ENCODE measurements around the gene ATP6V1G2.

ATP6V1G2 gene

GRCh38 chr6:31579546-31580437 is 33.4 kb upstream of the ATP6V1G2 start:
- no peak for DNase-seq
- Histone ChIP-seq H3K4me1 (peaks cover 6% of the 10 kb centered on the region; the same call in 1 of the 2 replicates), H3K4me3 (ENCODE audit: low read depth, low read length) (no peak overlapping the region), H3K36me3 (no peaks in the 10 kb centered on the region), H3K27me3 (no peaks in the 10 kb centered on the region), H3K9me3 (no peaks in the 10 kb centered on the region)
- TF ChIP-seq, protein P1, sequence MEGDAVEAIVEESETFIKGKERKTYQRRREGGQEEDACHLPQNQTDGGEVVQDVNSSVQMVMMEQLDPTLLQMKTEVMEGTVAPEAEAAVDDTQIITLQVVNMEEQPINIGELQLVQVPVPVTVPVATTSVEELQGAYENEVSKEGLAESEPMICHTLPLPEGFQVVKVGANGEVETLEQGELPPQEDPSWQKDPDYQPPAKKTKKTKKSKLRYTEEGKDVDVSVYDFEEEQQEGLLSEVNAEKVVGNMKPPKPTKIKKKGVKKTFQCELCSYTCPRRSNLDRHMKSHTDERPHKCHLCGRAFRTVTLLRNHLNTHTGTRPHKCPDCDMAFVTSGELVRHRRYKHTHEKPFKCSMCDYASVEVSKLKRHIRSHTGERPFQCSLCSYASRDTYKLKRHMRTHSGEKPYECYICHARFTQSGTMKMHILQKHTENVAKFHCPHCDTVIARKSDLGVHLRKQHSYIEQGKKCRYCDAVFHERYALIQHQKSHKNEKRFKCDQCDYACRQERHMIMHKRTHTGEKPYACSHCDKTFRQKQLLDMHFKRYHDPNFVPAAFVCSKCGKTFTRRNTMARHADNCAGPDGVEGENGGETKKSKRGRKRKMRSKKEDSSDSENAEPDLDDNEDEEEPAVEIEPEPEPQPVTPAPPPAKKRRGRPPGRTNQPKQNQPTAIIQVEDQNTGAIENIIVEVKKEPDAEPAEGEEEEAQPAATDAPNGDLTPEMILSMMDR (IDR thresholded peaks at IDR 0.05; ENCODE audit: low read depth, low read length): no peak

DNA sequence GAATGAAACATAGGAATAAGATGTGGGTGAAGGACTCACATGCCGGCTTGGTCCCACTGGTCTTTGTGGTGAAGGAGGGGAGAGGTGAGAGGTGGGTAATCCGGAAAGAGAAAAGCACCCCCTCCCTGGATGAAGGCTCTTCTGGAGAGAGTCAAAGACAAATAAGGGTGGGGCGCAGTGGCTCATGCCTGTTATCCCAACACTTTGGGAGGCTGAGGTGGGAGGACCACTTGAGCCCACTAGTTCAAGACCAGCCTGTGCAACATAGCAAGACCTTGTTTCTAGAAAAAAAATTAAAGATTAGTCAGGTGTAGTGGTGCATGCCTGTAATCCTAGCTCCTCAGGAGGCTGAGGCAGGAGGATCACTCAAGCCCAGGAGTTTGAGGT is 32.7 kb upstream of the ATP6V1G2 start:
- Histone ChIP-seq H3K4me1 (peaks cover 6% of the 10 kb centered on the region; the same call in 1 of the 2 replicates), H3K27me3 (no peaks in the 10 kb centered on the region), H3K4me3 (ENCODE audit: low read depth, low read length) (no peak overlapping the region), H3K36me3 (no peaks in the 10 kb centered on the region), H3K9me3 (no peaks in the 10 kb centered on the region)
- TF ChIP-seq, protein P1 (IDR thresholded peaks at IDR 0.05; ENCODE audit: low read depth, low read length): no peak
- DNase-seq: no peak

DNA sequence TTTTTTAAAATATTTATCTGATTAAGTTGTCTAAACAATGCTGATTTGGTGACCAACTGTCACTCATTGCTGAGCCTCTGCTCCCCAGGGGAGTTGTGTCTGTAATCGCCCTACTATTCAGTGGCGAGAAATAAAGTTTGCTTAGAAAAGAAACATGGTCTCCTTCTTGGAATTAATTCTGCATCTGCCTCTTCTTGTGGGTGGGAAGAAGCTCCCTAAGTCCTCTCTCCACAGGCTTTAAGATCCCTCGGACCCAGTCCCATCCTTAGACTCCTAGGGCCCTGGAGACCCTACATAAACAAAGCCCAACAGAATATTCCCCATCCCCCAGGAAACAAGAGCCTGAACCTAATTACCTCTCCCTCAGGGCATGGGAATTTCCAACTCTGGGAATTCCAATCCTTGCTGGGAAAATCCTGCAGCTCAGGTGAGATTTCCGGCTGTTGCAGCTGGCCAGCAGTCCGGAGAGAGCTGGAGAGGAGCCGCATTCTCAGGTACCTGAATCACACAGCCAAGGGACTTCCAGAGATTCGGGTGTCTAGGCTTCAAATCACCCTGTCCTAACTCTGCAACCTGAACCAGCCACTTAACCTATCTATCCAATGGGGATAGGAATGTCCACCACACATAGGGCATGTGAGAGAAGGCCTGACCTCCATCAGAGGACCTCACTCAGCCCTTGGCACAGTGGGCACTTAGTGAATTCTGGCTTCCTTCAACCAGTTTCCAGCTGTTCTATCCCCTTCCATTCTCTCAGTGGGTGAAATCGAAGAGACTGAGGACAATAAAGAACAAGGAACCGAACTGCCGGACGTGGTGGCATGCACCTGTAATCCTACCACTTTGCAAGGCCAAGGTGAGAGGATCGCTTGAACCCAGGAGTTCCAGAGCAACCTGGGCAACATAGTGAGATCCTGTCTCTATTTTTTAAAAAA is 32.0 kb upstream of the ATP6V1G2 start:
- DNase-seq: no peak
- peaks cover 6% of the 10 kb centered on the region; the same call in 1 of the 2 replicates for H3K4me1 ChIP-seq
- H3K9me3 ChIP-seq: no peaks in the 10 kb centered on the region
- H3K36me3 ChIP-seq: no peaks in the 10 kb centered on the region
- no peak overlapping the region for H3K4me3 ChIP-seq (ENCODE audit: low read depth, low read length)
- no peaks in the 10 kb centered on the region for H3K27me3 ChIP-seq
- TF ChIP-seq, protein P1 (IDR thresholded peaks at IDR 0.05; ENCODE audit: low read depth, low read length): no peak

DNA sequence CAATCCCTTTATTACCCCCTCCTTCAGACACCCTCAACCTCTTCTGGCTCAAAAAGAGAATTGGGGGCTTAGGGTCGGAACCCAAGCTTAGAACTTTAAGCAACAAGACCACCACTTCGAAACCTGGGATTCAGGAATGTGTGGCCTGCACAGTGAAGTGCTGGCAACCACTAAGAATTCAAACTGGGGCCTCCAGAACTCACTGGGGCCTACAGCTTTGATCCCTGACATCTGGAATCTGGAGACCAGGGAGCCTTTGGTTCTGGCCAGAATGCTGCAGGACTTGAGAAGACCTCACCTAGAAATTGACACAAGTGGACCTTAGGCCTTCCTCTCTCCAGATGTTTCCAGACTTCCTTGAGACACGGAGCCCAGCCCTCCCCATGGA is 31.2 kb upstream of the ATP6V1G2 start:
- Histone ChIP-seq H3K36me3 (no peaks in the 10 kb centered on the region), H3K4me1 (peaks cover 6% of the 10 kb centered on the region; the same call in 1 of the 2 replicates), H3K9me3 (no peaks in the 10 kb centered on the region), H3K27me3 (no peaks in the 10 kb centered on the region), H3K4me3 (ENCODE audit: low read depth, low read length) (no peak overlapping the region)
- DNase-seq: no peak
- TF ChIP-seq, protein P1 (IDR thresholded peaks at IDR 0.05; ENCODE audit: low read depth, low read length): no peak

DNA sequence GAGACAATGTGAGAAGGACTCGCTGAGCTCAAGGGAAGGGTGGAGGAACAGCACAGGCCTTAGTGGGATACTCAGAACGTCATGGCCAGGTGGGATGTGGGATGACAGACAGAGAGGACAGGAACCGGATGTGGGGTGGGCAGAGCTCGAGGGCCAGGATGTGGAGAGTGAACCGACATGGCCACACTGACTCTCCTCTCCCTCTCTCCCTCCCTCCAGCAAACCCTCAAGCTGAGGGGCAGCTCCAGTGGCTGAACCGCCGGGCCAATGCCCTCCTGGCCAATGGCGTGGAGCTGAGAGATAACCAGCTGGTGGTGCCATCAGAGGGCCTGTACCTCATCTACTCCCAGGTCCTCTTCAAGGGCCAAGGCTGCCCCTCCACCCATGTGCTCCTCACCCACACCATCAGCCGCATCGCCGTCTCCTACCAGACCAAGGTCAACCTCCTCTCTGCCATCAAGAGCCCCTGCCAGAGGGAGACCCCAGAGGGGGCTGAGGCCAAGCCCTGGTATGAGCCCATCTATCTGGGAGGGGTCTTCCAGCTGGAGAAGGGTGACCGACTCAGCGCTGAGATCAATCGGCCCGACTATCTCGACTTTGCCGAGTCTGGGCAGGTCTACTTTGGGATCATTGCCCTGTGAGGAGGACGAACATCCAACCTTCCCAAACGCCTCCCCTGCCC is 30.6 kb upstream of the ATP6V1G2 start:
- TF ChIP-seq, protein P1 (IDR thresholded peaks at IDR 0.05; ENCODE audit: low read depth, low read length): no peak
- H3K27me3 ChIP-seq: no peaks in the 10 kb centered on the region
- H3K4me3 ChIP-seq (ENCODE audit: low read depth, low read length): no peak overlapping the region
- no peaks in the 10 kb centered on the region for H3K9me3 ChIP-seq
- DNase-seq: no peak
- H3K4me1 ChIP-seq: peaks cover 6% of the 10 kb centered on the region; the same call in 1 of the 2 replicates
- no peaks in the 10 kb centered on the region for H3K36me3 ChIP-seq

Measured in BE2C (cell line).